ENCODE measurements around the gene HTT-AS.

Gene HTT-AS

DNA sequence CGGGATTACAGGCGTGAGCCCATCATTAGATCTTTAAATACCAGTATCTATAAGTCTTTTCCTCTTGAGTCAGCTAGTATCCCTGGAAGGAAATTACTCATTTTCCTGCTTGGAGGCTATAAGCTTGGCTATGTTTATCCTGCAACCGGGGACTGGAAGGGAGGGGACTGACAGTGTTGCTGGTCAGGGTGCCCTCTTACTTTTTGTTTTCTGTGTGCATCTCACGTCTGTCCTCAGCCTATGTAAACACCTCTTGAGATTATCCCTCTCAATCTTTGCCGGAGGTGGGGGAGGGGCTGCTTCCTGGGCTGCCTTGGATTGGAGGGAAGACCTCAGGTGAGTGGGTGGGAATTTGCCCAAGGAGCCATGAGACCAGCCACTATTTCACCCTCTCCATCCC lies 37.1 kb upstream of the HTT-AS start:
- Histone ChIP-seq H3K4me2 (ENCODE audit: low read depth, low read length, poor library complexity, severe bottlenecking) (no peak overlapping the region), H2AFZ (ENCODE audit: low read depth, low read length, severe bottlenecking) (no peak overlapping the region), H3K79me2 (ENCODE audit: insufficient read depth, low read length) (no peaks in the 10 kb centered on the region), H4K20me1 (ENCODE audit: low read depth, low read length) (no peaks in the 10 kb centered on the region), H3K36me3 (ENCODE audit: low read length) (peaks cover 15% of the 10 kb centered on the region; the same call in 1 of the 2 replicates), H3K9me2 (replicated peaks; ENCODE audit: insufficient read depth, low read length) (no peaks in the 10 kb centered on the region), H3K27me3 (ENCODE audit: low read length) (no peaks in the 10 kb centered on the region), H3K9me3 (ENCODE audit: insufficient read depth, low read length) (no peaks in the 10 kb centered on the region), H3K4me3 (ENCODE audit: insufficient read depth, low read length, poor library complexity, severe bottlenecking) (no peak overlapping the region), H3K9ac (ENCODE audit: low read length) (no peak overlapping the region), H3K27ac (ENCODE audit: low read depth, low read length) (no peak overlapping the region), H3F3A (ENCODE audit: insufficient read depth) (no peaks in the 10 kb centered on the region)
- TF ChIP-seq, protein P1, sequence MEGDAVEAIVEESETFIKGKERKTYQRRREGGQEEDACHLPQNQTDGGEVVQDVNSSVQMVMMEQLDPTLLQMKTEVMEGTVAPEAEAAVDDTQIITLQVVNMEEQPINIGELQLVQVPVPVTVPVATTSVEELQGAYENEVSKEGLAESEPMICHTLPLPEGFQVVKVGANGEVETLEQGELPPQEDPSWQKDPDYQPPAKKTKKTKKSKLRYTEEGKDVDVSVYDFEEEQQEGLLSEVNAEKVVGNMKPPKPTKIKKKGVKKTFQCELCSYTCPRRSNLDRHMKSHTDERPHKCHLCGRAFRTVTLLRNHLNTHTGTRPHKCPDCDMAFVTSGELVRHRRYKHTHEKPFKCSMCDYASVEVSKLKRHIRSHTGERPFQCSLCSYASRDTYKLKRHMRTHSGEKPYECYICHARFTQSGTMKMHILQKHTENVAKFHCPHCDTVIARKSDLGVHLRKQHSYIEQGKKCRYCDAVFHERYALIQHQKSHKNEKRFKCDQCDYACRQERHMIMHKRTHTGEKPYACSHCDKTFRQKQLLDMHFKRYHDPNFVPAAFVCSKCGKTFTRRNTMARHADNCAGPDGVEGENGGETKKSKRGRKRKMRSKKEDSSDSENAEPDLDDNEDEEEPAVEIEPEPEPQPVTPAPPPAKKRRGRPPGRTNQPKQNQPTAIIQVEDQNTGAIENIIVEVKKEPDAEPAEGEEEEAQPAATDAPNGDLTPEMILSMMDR (IDR thresholded peaks at IDR 0.05; ENCODE audit: insufficient read depth, low read length, poor library complexity, severe bottlenecking), result no peak
- TF ChIP-seq EZH2phosphoT487 (conservative IDR thresholded peaks at IDR 0.05; ENCODE audit: low read length), result no peak

DNA sequence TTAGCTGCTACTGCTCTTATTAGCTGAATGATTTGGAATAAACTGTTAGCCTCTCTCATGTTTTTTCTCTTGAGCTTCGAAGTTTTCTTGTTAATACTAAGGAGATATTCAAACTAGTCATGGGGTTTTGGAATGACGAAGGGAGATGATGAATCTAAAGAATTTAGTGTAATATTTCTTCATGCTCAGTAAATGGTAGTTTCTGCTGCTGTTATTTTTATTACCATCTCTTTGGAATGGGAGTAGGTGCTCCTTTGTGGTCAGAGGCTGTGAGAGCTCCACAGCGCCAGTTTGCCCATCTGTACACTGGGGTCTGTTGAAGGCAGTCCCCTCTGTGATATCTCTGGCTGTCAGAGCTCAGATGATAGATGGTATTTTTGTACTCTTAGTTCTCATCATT lies 33.9 kb upstream of the HTT-AS start:
- Histone ChIP-seq H4K20me1 (ENCODE audit: low read depth, low read length) (no peaks in the 10 kb centered on the region), H2AFZ (ENCODE audit: low read depth, low read length, severe bottlenecking) (no peak overlapping the region), H3K27ac (ENCODE audit: low read depth, low read length) (no peak overlapping the region)

DNA sequence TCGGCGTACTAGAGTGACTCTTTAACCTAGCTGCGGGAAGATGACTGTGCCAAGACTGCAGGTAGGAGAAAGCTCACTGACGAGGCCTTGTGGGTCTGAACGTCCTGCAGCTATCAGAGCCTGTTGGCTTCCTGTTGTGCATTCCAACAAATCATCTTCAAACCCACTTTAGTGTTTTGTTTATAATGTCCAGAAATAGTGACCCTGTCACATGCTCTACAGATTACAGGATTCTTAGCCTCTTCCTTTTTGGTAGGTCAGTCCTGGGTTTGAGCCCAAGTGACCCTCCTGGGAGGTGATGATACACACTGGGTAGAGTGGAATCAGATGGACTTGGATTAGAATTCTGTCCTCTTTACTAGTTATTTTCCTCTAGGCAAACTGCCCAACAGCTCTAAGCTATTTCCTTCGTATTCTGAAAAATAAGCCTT lies 33.4 kb upstream of the HTT-AS start:
- Histone ChIP-seq H3K4me3 (ENCODE audit: insufficient read depth, low read length, poor library complexity, severe bottlenecking) (no peak overlapping the region), H3K79me2 (ENCODE audit: insufficient read depth, low read length) (no peaks in the 10 kb centered on the region), H3K27ac (ENCODE audit: low read depth, low read length) (no peak overlapping the region), H3K27me3 (ENCODE audit: low read length) (no peaks in the 10 kb centered on the region), H2AFZ (ENCODE audit: low read depth, low read length, severe bottlenecking) (no peak overlapping the region), H3K9me2 (replicated peaks; ENCODE audit: insufficient read depth, low read length) (no peaks in the 10 kb centered on the region), H3K9me3 (ENCODE audit: insufficient read depth, low read length) (no peaks in the 10 kb centered on the region), H3K36me3 (ENCODE audit: low read length) (peaks cover 12% of the 10 kb centered on the region; the same call in 1 of the 2 replicates), H3K4me2 (ENCODE audit: low read depth, low read length, poor library complexity, severe bottlenecking) (no peak overlapping the region), H3K9ac (ENCODE audit: low read length) (no peak overlapping the region), H3F3A (ENCODE audit: insufficient read depth) (peaks cover 12% of the 10 kb centered on the region; the same call in 1 of the 2 replicates), H4K20me1 (ENCODE audit: low read depth, low read length) (no peaks in the 10 kb centered on the region)
- TF ChIP-seq, protein P1 (IDR thresholded peaks at IDR 0.05; ENCODE audit: insufficient read depth, low read length, poor library complexity, severe bottlenecking), result no peak
- no peak for TF ChIP-seq EZH2phosphoT487 (conservative IDR thresholded peaks at IDR 0.05; ENCODE audit: low read length)

More for the DNA sequence above, 33.9 kb upstream of the HTT-AS start:
- H3F3A ChIP-seq (ENCODE audit: insufficient read depth), result peaks cover 12% of the 10 kb centered on the region; the same call in 1 of the 2 replicates
- H3K4me3 ChIP-seq (ENCODE audit: insufficient read depth, low read length, poor library complexity, severe bottlenecking), result no peak overlapping the region
- no peaks in the 10 kb centered on the region for H3K9me2 ChIP-seq (replicated peaks; ENCODE audit: insufficient read depth, low read length)
- H3K4me2 ChIP-seq (ENCODE audit: low read depth, low read length, poor library complexity, severe bottlenecking), result no peak overlapping the region
- H3K79me2 ChIP-seq (ENCODE audit: insufficient read depth, low read length), result no peaks in the 10 kb centered on the region
- no peak for TF ChIP-seq EZH2phosphoT487 (conservative IDR thresholded peaks at IDR 0.05; ENCODE audit: low read length)
- TF ChIP-seq, protein P1 (IDR thresholded peaks at IDR 0.05; ENCODE audit: insufficient read depth, low read length, poor library complexity, severe bottlenecking), result no peak
- no peaks in the 10 kb centered on the region for H3K27me3 ChIP-seq (ENCODE audit: low read length)
- no peak overlapping the region for H3K9ac ChIP-seq (ENCODE audit: low read length)
- H3K36me3 ChIP-seq (ENCODE audit: low read length), result peaks cover 12% of the 10 kb centered on the region; the same call in 1 of the 2 replicates
- H3K9me3 ChIP-seq (ENCODE audit: insufficient read depth, low read length), result no peaks in the 10 kb centered on the region
